Sigmoid colon (tissue), 4 donors: ENCODE measurements around the gene P3H2.

Experiments used
- CTCF ChIP-seq, 4 experiments: fragments of 450-650 bp in 3 of 4; fragments of 200-600 bp in 1 of 4; IDR thresholded peaks; one replicate each; pipeline ENCODE4 v1.5.1; 2016 to 2019; ENCODE audit warnings: antibody characterized with exemption in 4 of 4, mild to moderate bottlenecking in 3 of 4, moderate library complexity in 2 of 4
- EP300 ChIP-seq, 4 donors: sonication (generic); formaldehyde crosslinking; IDR thresholded peaks; one replicate each; pipeline ENCODE4 v1.6.1; 2017; ENCODE audit warnings: antibody characterized with exemption in 4 of 4
- POLR2A ChIP-seq, 2 donors: fragments of 450-650 bp; IDR thresholded peaks; one replicate each; pipeline ENCODE4 v1.6.1; 2016; ENCODE audit warnings: antibody characterized with exemption in 2 of 2, mild to moderate bottlenecking in 2 of 2, moderate library complexity in 2 of 2
- POLR2AphosphoS5 ChIP-seq, 4 donors: sonication (generic); formaldehyde crosslinking; IDR thresholded peaks; one replicate each; pipeline ENCODE4 v1.6.1; 2017; ENCODE audit warnings: antibody characterized with exemption in 4 of 4

- TF ChIP-seq CTCF (IDR thresholded peaks at IDR 0.05) = no peak
- peak in 1 of 4 donors; percentile 52 for TF ChIP-seq POLR2AphosphoS5 (IDR thresholded peaks at IDR 0.05)
- TF ChIP-seq POLR2A (IDR thresholded peaks at IDR 0.05) = no peak
- no peak for TF ChIP-seq EP300 (IDR thresholded peaks at IDR 0.05)
Measured at GRCh38 chr3:189975391-189975990, 145.2 kb downstream of the P3H2 start.
